ENCODE data around the gene MINDY4B. TPM values are rescaled to one million over a fixed set of nuclear protein-coding genes. Genes with fewer than 3 reads are reported as not detected.

MINDY4B gene
- total RNA-seq, 1 donor from 2014 or later: not detected

GRCh38 chr3:150828997-150829396, 76.2 kb downstream of the MINDY4B start:
- DNase-seq (ENCODE audit: low spot score, unreplicated experiment): no peak
- TF ChIP-seq, protein P1, sequence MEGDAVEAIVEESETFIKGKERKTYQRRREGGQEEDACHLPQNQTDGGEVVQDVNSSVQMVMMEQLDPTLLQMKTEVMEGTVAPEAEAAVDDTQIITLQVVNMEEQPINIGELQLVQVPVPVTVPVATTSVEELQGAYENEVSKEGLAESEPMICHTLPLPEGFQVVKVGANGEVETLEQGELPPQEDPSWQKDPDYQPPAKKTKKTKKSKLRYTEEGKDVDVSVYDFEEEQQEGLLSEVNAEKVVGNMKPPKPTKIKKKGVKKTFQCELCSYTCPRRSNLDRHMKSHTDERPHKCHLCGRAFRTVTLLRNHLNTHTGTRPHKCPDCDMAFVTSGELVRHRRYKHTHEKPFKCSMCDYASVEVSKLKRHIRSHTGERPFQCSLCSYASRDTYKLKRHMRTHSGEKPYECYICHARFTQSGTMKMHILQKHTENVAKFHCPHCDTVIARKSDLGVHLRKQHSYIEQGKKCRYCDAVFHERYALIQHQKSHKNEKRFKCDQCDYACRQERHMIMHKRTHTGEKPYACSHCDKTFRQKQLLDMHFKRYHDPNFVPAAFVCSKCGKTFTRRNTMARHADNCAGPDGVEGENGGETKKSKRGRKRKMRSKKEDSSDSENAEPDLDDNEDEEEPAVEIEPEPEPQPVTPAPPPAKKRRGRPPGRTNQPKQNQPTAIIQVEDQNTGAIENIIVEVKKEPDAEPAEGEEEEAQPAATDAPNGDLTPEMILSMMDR (IDR thresholded peaks at IDR 0.05; ENCODE audit: unreplicated experiment): no peak
- H3K9me3 Mint-ChIP-seq (ENCODE audit: low read depth): no peaks in the 10 kb centered on the region
- H3K36me3 Mint-ChIP-seq (ENCODE audit: insufficient read depth): no peaks in the 10 kb centered on the region
- no peak overlapping the region for H3K27ac Mint-ChIP-seq
- H3K27me3 Mint-ChIP-seq: peaks cover 3% of the 10 kb centered on the region
- no peak overlapping the region for H3K4me3 Mint-ChIP-seq (ENCODE audit: low read depth)
- H3K4me1 Mint-ChIP-seq (ENCODE audit: low read depth): peaks cover 4% of the 10 kb centered on the region

DNA sequence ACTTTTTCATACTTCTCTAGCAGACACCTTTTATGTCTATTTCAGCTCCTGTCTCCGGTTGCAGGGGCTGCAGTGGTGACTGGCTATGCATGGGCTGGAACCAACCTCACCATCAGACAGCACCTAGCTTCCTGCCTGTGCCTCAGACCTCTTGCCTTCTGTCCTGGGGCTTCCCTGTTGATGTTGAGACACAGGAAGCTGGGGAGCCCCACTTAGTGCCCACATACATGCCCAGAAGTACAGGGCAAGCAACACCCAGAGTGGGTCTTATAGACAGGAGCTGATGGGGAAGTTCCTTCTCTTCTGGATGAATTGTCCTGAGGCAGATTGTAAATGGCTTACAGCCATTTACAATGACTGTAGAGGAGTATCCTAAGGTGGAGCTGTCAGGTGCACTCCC, 77.0 kb downstream of the MINDY4B start:
- TF ChIP-seq, protein P1 (IDR thresholded peaks at IDR 0.05; ENCODE audit: unreplicated experiment): no peak
- no peak overlapping the region for H3K4me3 Mint-ChIP-seq (ENCODE audit: low read depth)
- H3K9me3 Mint-ChIP-seq (ENCODE audit: low read depth): no peaks in the 10 kb centered on the region
- no peak overlapping the region for H3K27ac Mint-ChIP-seq
- H3K36me3 Mint-ChIP-seq (ENCODE audit: insufficient read depth): no peaks in the 10 kb centered on the region
- peaks cover 3% of the 10 kb centered on the region for H3K27me3 Mint-ChIP-seq
- no peak for DNase-seq (ENCODE audit: low spot score, unreplicated experiment)
- H3K4me1 Mint-ChIP-seq (ENCODE audit: low read depth): peaks cover 4% of the 10 kb centered on the region

GRCh38 chr3:150826466-150827282, 78.6 kb downstream of the MINDY4B start:
- TF ChIP-seq, protein P1 (IDR thresholded peaks at IDR 0.05; ENCODE audit: unreplicated experiment): no peak
- no peak overlapping the region for H3K27ac Mint-ChIP-seq
- no peak overlapping the region for H3K4me3 Mint-ChIP-seq (ENCODE audit: low read depth)
- H3K36me3 Mint-ChIP-seq (ENCODE audit: insufficient read depth): no peaks in the 10 kb centered on the region
- no peak for DNase-seq (ENCODE audit: low spot score, unreplicated experiment)
- peaks cover 3% of the 10 kb centered on the region for H3K27me3 Mint-ChIP-seq
- H3K9me3 Mint-ChIP-seq (ENCODE audit: low read depth): no peaks in the 10 kb centered on the region
- H3K4me1 Mint-ChIP-seq (ENCODE audit: low read depth): peaks cover 4% of the 10 kb centered on the region

- no peak for DNase-seq (ENCODE audit: low spot score, unreplicated experiment)
- Mint-ChIP-seq H3K9me3 (ENCODE audit: low read depth) (no peaks in the 10 kb centered on the region), H3K36me3 (ENCODE audit: insufficient read depth) (no peaks in the 10 kb centered on the region), H3K27me3 (peaks cover 3% of the 10 kb centered on the region), H3K27ac (no peak overlapping the region), H3K4me1 (ENCODE audit: low read depth) (peaks cover 4% of the 10 kb centered on the region), H3K4me3 (ENCODE audit: low read depth) (no peak overlapping the region)
- TF ChIP-seq, protein P1 (IDR thresholded peaks at IDR 0.05; ENCODE audit: unreplicated experiment): no peak
Observed at GRCh38 chr3:150825916-150826377, 79.3 kb downstream of the MINDY4B start.

- peaks cover 4% of the 10 kb centered on the region for H3K4me1 Mint-ChIP-seq (ENCODE audit: low read depth)
- H3K9me3 Mint-ChIP-seq (ENCODE audit: low read depth): no peaks in the 10 kb centered on the region
- no peak overlapping the region for H3K4me3 Mint-ChIP-seq (ENCODE audit: low read depth)
- TF ChIP-seq, protein P1 (IDR thresholded peaks at IDR 0.05; ENCODE audit: unreplicated experiment): no peak
- DNase-seq (ENCODE audit: low spot score, unreplicated experiment): no peak
- H3K27ac Mint-ChIP-seq: no peak overlapping the region
- H3K27me3 Mint-ChIP-seq: peaks cover 3% of the 10 kb centered on the region
- no peaks in the 10 kb centered on the region for H3K36me3 Mint-ChIP-seq (ENCODE audit: insufficient read depth)
Observed at GRCh38 chr3:150825192-150825915, 79.9 kb downstream of the MINDY4B start.

Data from progenitor cell of endocrine pancreas (in vitro differentiated cells).